GM18502 (cell line): ENCODE measurements around the gene HOXC9.

Experiments used
- ATAC-seq: cut with Tn5 transposase; IDR thresholded peaks from one replicate; pipeline ENCODE4 v1.9.1; 2021; ENCODE audit warnings: mild to moderate bottlenecking; ENCODE audit not compliant: unreplicated experiment, poor library complexity

HOXC9 gene

DNA sequence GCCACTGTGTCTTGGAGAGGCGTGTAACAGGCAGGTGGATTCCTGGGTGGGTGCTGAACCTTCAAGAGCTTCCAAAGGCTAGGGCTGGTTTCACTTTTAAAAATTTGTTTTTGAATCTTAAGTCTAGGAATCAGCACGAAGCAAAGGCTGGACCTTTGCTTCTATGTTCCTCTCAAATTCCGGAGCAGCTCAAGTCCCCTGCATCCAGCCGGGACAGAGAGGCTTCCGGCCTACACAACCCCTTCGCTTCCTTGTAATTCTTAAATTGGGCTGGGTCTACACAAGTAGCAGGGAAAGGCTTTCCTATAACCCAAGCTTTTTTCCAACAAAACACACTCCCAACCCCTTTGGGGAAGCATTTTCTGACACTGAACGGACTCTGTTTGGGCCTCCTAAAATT, 37.0 kb upstream of the HOXC9 start:
- no peak for ATAC-seq

GRCh38 chr12:53963434-53964314, 36.3 kb upstream of the HOXC9 start:
- no peak for ATAC-seq

DNA sequence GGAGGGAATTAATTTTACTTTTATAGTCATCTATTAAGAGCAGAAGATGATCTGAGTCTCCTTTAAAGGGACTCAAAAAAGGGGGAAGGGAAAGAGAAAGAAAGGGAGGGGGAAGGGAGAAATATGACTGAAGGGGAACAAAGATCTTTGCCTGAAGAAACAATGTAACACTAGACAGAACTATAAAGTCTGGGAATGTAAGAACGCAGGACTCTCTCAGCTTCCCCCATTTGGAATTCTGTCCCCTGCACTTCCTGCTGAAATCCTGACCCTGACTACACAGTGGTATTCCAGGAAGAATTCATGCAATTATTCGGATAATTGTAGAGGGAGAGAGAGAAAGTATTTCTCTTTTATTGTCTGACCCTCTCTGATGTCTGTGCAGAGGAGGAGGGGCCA, 35.6 kb upstream of the HOXC9 start:
- no peak for ATAC-seq

DNA sequence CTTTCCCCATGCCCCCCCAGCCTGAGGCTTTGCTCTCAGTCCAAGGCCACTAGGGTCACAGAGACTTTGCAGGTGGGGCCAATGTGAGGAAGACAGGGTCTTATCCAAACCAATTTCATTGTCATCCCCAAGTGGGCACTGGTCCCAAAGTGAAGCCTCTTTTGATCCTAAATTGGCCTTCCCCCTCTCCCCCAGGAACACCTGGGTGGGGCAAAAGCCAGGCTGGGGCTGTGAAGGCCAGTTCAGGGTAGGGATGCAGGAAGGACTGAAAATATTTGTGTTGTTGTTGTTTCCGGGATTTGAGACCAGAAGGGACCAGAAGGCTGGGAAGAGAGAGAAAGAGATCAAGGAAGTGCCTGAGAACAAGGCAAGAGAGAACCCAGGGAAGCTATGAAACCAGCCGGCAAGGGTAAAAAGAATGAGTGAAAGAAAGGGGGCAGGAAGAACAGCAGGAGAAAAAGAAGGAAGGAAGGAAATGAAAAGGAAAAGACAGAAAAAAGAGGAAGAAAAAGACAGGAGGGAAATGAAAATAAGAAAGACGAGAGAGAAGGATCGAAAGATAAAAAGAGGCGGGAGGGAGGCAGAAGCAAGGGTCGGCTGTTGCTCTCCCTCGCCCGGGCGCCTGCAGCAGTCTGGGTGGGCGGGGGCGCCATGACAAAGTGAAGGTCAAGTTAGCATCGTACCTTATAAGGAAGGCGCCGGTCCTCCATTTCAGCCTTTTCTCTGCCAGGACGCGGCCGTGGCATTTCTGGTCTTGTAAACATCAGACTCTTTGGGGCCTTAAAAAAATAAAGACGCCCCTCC, 34.5 kb upstream of the HOXC9 start:
- no peak for ATAC-seq

DNA sequence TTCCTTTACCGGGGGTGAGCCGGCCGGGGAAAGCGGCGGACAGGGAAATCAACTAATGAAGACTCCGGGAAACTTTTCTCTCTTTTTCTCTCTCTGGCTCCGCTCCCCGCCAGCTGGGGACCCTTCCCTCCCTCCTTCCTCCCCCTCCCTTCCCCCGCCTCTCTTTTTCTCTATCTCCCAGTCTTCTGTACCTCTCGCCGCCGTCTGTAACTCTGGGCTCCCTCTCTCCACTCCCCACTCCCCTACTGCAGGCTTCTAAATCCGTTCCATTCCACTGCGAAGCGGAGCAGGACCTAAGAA, 33.9 kb upstream of the HOXC9 start:
- no peak for ATAC-seq

DNA sequence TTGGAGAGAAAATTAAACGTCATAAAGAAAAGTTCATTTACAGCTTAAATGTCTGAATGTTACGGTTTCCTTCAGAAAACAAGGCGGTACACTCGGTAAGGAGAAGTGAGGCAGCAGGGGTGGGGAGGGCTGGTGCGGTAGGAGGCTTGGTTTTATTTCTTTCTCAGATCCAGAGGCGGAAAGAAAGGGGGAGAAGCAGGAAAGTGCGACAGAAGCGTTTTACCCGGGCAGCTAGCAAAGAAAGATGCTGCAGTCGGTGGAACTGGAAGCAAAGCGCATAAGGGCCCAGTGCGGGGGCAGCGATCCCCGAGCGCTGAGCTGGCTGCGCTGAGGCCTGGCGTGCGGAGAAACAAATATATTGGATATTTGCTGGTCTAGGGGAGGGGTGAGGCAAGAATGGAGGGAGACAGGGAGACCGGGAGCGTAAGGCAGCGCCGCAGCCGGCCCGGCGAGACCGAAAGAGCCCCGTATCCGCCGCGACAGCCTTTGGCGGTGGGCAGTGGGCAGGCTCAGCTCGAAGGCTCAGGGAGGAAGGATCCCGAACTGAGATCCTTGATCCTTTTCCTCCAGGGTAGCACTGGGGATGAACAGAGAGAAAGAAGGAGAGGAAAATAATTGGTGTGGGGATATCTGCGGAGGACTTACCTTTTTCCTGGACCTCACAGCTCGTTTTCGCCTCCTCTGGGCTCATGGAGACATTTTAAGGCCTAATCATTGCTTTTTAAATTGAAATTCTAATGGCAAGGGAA, 33.4 kb upstream of the HOXC9 start:
- ATAC-seq = no peak

GRCh38 chr12:53967421-53967925, 32.5 kb upstream of the HOXC9 start:
- ATAC-seq = no peak

- no peak for ATAC-seq
These were observed 31.5 kb upstream of the HOXC9 start for GRCh38 chr12:53968214-53969127.

DNA sequence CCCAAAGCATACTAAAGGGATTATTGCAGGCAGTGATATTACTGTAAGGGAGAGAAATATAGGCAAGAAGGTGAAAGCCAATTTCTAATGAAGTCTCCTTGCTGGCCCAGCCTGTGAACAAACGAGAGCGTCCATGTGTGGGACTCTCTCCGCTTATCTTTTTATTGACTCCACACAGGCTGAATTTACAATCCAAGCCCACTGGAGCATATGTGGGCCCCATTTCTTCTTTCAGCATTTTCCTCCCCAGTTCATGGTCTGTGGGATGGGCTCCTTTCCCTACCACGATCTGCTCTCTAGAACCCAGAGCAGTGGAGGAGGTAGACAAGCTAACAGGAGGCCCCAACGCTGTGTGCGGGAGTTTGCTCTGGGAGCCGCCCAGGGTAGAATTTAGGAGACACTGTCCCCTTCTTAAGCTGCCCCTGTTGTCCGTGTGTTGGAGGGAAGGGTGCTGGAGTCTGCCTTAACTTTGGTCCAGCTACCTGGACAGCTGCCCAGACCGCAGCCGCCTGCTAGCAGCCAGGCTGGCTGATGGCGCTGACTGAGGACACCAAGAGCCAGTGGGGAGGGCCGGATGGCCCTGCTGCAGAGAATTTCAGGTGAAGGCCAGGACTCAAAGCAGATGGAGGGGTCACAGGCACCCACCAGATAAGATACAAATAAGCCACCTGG, 30.2 kb upstream of the HOXC9 start:
- ATAC-seq = no peak

DNA sequence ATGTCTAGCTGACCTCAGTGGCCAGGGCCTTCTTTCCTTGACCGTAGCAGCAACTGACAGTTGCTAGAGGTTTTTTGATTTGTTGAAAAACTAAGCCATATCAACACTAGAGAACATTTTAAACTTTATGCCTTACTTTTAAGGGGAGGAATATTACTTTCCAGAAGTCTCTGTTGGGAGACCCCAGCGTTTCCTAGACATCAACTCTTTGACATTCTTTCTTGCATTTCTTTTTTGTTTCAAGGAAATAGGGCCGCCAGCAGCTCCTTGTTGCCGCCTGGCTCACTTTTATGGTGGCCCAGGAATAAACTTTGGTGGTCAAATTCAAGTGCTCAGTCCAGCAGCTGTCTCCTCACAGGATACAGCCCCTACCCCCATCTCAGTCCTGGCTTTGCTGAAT, 29.5 kb upstream of the HOXC9 start:
- no peak for ATAC-seq

- ATAC-seq = no peak
These were observed 28.8 kb upstream of the HOXC9 start for GRCh38 chr12:53971129-53971528.

DNA sequence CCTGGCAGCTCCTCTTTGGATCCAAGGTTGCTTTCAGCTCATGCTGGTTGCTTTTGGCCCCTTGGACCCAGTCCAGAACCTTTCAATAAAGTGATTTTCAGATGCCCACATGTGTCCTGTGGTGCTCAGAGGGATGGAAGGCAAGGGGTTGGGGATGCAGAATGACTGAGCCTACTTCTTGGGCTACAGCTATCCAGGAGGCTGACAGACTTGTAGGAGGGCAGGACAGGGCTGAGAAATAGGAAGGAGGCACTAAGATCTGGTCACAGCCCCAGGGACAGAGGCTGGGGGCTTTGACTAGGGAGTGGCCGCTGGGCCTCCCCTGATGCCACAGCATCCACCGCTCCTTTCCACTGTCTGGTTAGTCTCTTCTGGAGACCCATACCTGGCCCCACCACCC, 28.3 kb upstream of the HOXC9 start:
- ATAC-seq = no peak

DNA sequence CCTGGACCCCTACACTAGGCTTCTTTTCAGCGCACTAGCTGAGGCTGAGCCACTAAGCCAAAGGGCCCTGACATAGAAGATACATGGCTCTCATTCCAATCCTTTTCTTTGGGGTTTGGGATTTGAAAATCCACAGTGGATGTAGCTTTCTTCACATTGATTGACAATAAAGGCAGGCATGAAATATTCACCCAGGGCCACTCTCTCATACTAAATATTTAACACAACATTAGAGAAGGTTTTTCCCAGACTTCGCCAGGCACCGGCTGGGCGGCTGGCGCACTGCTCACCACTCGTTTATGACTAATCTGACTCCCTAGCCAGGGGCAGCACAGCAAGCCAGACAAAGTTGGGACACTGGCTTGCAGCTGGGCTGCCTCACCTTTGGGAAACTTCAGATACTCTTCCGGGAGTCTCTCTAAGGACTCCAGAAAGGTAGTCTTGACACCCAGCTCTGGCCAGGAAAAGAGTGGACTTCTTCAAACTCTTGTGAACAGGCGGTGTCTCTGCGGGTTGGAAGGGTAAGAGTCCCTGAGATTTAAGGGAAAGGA, 27.7 kb upstream of the HOXC9 start:
- no peak for ATAC-seq

DNA sequence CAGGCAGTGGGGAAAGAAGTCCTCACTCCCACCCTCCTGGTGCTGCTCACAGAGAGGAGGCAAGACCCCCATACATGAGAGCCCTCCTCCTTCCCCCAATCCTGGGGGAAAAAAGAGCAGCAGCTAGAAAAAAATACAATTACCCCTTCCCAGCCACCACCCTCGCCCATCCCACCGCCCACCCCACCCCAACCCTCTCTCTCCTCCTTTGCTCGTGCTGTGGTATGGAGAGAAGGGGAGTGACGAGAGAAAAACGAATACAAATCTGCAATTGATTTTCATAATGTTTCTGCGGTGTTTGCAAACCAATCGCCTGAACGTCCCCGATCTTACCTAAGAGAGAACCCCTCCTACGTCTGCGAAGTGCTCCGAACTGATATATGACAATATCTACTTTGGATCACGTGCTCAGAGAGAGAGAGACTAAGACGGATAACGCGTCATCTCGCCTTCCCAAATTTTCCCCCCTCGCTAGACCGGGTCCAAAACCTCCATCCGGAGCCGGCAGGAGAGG, 27.2 kb upstream of the HOXC9 start, which contains the start of gene HOXC11:
Gene HOXC11, plus strand, starts transcription at position 405 of the 514 bp plus-strand sequence. CDS start 116 bp downstream, outside the sequence.
- ATAC-seq = no peak

DNA sequence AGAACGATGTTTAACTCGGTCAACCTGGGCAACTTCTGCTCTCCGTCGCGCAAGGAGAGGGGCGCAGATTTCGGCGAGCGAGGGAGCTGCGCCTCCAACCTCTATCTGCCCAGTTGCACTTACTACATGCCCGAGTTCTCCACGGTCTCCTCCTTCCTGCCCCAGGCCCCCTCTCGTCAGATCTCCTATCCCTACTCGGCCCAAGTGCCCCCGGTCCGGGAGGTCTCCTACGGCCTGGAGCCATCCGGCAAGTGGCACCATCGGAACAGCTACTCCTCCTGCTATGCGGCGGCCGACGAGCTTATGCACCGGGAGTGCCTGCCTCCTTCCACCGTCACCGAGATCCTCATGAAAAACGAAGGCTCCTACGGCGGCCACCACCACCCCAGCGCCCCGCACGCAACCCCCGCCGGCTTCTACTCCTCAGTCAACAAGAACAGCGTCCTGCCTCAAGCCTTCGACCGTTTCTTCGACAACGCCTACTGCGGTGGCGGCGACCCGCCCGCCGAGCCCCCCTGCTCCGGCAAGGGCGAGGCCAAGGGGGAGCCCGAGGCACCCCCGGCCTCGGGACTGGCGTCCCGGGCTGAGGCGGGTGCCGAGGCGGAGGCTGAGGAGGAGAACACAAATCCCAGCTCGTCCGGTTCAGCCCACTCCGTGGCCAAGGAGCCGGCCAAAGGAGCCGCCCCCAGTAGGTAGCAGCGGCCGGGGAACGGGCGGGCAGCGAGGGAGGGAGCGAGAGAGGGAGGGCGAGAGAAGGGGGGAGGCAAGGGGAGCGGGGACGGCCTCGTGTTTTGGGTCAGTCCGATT, 26.5 kb upstream of the HOXC9 start:
- no peak for ATAC-seq

DNA sequence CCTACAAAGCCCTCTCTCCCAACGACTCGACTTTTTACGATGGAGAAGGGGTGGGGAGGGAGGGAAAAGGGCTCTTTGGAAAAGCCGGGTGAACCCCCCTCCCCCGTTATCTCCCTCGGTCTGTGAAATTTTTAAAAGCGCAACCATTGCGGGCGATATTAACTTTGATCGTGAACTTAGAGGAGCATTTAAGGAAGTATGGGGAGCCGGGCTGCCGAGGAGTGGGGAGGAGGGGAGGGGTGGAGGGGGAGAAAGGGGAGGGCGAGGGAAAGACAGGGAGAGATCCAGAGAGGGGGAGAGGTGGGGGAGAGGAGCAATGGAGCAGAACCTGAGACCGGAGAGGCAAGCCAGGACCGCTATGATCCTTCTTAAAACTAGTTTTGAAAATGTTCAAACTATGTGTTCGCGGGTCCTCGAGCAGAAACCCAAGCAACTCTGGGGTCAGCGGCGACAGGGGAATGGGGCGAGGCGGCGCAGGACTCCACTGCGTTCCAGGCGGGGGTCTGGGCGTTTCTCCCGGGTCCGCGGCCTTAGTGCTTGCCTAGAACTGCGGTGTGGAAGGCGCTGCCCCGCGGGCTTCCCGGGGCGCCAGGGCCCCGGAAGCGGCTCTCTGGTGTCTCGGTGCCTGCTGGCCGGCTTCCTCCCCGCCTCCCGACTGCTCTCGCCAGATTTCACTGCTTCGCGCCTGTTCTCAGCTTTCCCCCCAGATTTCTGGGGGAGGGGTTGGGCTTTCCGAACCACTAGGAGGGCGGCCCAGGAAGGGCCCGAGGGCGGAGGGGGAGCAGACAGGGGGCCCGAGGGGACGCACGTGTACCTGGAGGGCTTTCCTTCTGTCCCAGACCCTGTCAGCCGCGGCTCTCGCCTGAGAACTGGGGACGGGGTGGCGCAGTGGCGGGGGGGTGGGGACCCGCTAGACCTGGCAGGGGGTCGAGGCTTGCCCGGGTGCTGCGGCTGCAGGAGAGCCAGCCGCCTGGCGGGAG, 25.6 kb upstream of the HOXC9 start, which contains the start of gene HOTAIR:
Gene HOTAIR, minus strand, starts transcription at position 871 of the 980 bp plus-strand sequence.
- ATAC-seq = no peak

DNA sequence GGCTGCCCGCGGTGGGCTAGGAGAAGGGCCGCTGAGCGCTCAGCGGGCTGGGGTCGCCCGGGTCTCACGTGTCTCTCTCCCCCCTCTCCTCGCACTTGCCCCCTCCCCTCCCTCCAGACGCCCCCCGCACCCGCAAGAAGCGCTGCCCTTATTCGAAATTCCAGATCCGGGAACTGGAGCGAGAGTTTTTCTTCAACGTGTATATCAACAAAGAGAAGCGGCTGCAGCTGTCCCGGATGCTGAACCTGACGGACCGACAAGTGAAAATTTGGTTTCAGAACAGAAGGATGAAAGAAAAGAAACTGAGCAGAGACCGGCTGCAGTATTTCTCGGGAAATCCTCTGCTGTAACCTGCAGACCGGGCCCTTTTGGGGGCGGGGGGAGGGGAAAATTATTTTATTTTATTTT, 24.9 kb upstream of the HOXC9 start:
- no peak for ATAC-seq
